ENCODE measurements around the gene NID2. TPM values are rescaled to one million over a fixed set of nuclear protein-coding genes. Genes with fewer than 3 reads are reported as not detected.

Gene NID2
- total and polyA plus RNA-seq, 2 of the 4 experiments (the other 2 are of a cell fraction), result 101 to 303 TPM

DNA sequence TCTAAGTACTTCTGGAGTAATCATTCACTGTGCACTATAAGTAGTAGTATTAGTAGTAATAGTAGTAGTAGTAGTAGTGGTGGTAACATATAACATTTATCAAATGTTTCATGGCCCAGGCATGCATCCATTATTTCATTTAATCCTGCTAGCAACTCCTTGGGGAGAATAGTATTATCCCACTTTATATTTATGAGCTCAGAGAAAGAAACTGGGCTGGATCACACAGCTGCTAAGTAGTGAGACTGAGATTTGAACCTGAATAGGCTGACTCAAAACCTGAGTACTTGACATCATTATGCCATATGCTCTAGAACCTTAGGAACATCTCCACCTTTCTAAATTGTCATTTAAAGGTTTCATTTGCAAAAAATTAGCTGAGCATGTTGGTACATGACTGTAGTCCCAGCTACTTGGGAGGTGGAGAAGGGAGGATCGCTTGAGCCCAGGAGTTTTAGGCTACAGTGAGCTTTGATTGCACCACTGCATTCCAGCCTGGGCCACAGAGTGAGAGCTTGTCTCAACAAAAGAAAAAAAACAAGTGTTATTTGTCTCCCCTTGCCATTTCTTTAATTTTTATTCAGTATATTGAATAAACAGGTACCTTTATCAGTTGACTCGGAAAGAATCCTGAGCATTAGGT is 11.4 kb upstream of the NID2 start:
- no peak overlapping the region for H2AK9ac ChIP-seq (replicated peaks; ENCODE audit: low read depth, low read length, poor library complexity)
- H3K23ac ChIP-seq (ENCODE audit: low read depth, low read length), result peak overlapping the region; percentile 97; the same call in 1 of the 2 replicates
- peak overlapping the region; percentile 86; the same call in 2 of the 3 replicates for H2BK15ac ChIP-seq (ENCODE audit: low read depth, low read length)
- peaks cover 4% of the 10 kb centered on the region; the same call in 1 of the 2 replicates for H3K9me3 ChIP-seq (ENCODE audit: control insufficient read depth, insufficient read depth, low read length)
- peak overlapping the region; percentile 26; the same call in 1 of the 2 replicates for H3K9ac ChIP-seq (ENCODE audit: low read depth, low read length)
- DNase-seq, result peak; percentile 77
- no CpG with 5 or more reads among the region's 2 CpGs for WGBS, 2 experiments (ENCODE audit: extremely low coverage in 2 of 2, insufficient read length in 1 of 2)
- peak overlapping the region; percentile 85 for H3K56ac ChIP-seq (ENCODE audit: extremely low read depth, insufficient read depth, low read length)
- dilution Hi-C loops (cut with HindIII; ENCODE audit: low sequenced_read_pairs, unreplicated experiment), result no loop called here
- H3K14ac ChIP-seq (replicated peaks; ENCODE audit: low read depth, low read length), result peak overlapping the region; percentile 91
- peak overlapping the region; percentile 99 for H3K4ac ChIP-seq (ENCODE audit: low read depth, low read length)
- H2AK5ac ChIP-seq (ENCODE audit: low read depth, low read length), result peak overlapping the region; percentile 90; the same call in 1 of the 2 replicates
- H3K4me3 ChIP-seq (ENCODE audit: insufficient read depth, low read depth, low read length), result no peak overlapping the region
- peak overlapping the region; percentile 73; the same call in 1 of the 2 replicates for H3K4me2 ChIP-seq (ENCODE audit: low read depth, low read length)
- H3K36me3 ChIP-seq (ENCODE audit: control insufficient read depth, insufficient read depth, low read length), result no peaks in the 10 kb centered on the region
- intact Hi-C loops (cut with micrococcal nuclease), result loop anchor here (2.0 kb wide), 1 partner anchor 31 kb away; no protein-coding TSS in a partner anchor
- in situ Hi-C loops (cut with MboI; ENCODE audit: low sequenced_read_pairs), result no loop called here
- ChIA-PET POLR2A (ENCODE audit: unreplicated experiment) (interaction anchor here (0.8 to 2.7 kb wide), 3 partner anchors 11 to 31 kb away, joined by 3 to 14 read pairs (median 5); partner anchors contain the start of gene NID2), CTCF (interaction anchor here (0.7 to 2.8 kb wide), 2 partner anchors 9 to 84 kb away, joined by 5 to 19 read pairs; no protein-coding TSS in a partner anchor)
- peak overlapping the region; percentile 98 for H2BK5ac ChIP-seq (ENCODE audit: low read depth, low read length, poor library complexity, severe bottlenecking)
- H3K27me3 ChIP-seq (ENCODE audit: control insufficient read depth, insufficient read depth, low read length), result no peaks in the 10 kb centered on the region
- TF ChIP-seq CEBPB (IDR thresholded peaks at IDR 0.05; ENCODE audit: low read depth, low read length) (peak; percentile 92), RFX5 (IDR thresholded peaks at IDR 0.05; ENCODE audit: low read depth, low read length) (no peak)
- H3K9me1 ChIP-seq (ENCODE audit: insufficient read depth, low read length), result peaks cover 19% of the 10 kb centered on the region
- H4K91ac ChIP-seq (ENCODE audit: insufficient read depth, low read depth, low read length), result peak overlapping the region; percentile 87
- H2BK120ac ChIP-seq (ENCODE audit: low read depth, low read length), result peak overlapping the region; percentile 99
- peak overlapping the region; percentile 82 to 93 for H4K8ac ChIP-seq (ENCODE audit: low read depth in 2 of 2, low read length in 2 of 2)
- peaks cover 32% of the 10 kb centered on the region for H3K4me1 ChIP-seq (ENCODE audit: control insufficient read depth, insufficient read depth, low read length)
- H3K79me1 ChIP-seq (ENCODE audit: low read depth in 1 of 2, low read length in 2 of 2), result peaks cover 0 to 20% of the 10 kb centered on the region in 2 experiments; a peak in 3 of 4 replicates
- peak overlapping the region; percentile 97 for H2BK20ac ChIP-seq (ENCODE audit: low read depth, low read length)
- peak overlapping the region; percentile 97 for H3K18ac ChIP-seq (ENCODE audit: low read depth, low read length)
- peak overlapping the region; percentile 96 for H4K5ac ChIP-seq (ENCODE audit: low read depth, low read length)
- no TSS peak for BruUV-seq (replicated peaks)
- peak; percentile 66 for ATAC-seq (ENCODE audit: low read depth)
- no peak overlapping the region for H2AFZ ChIP-seq (replicated peaks; ENCODE audit: low read length, poor library complexity)
- peak overlapping the region; percentile 77 for H3K27ac ChIP-seq (ENCODE audit: insufficient read depth, low read length)
- no peaks in the 10 kb centered on the region for H4K20me1 ChIP-seq (ENCODE audit: insufficient read depth, low read length)
